Colonic mucosa (tissue), 4 donors: ENCODE data around the gene ELMOD1. TPM values are rescaled to one million over a fixed set of nuclear protein-coding genes. Genes with fewer than 3 reads are reported as not detected.

Source experiments
- DNase-seq: peaks from one replicate; pipeline ENCODE4 v3.0.0-alpha.2; 2020
- H3K27ac ChIP-seq: fragments of 200-600 bp; one replicate; pipeline ENCODE4 v1.8.0; 2021
- H3K27me3 ChIP-seq: fragments of 200-600 bp; one replicate; pipeline ENCODE4 v1.8.0; 2021
- H3K36me3 ChIP-seq: fragments of 200-600 bp; one replicate; pipeline ENCODE4 v1.8.0; 2021
- H3K4me1 ChIP-seq: fragments of 200-600 bp; one replicate; pipeline ENCODE4 v1.8.0; 2021; ENCODE audit warnings: mild to moderate bottlenecking
- H3K4me3 ChIP-seq: fragments of 200-600 bp; one replicate; pipeline ENCODE4 v1.8.0; 2021
- H3K9ac ChIP-seq, 2 donors: one replicate each; pipeline ENCODE4 v1.7.0; 2013; ENCODE audit warnings: control low read depth in 2 of 2, low read depth in 2 of 2, low read length in 2 of 2
- H3K9me3 ChIP-seq: fragments of 200-600 bp; one replicate; pipeline ENCODE4 v1.8.0; 2021
- intact Hi-C: fragments of 100-400 bp; cut with DNase I; formaldehyde crosslinking; loops from one replicate; pipeline ENCODE4 v1.14.1; 2022
- total RNA-seq, 2 donors: library from RNA; stranded (reverse); fragmentation: NEBNext Ultra II Directional in 1 of 2; extraction: Animal tissue kit (Norgen Biotek cat#: 25700) in 1 of 2; gene quantifications; one replicate each; pipeline ENCODE4 v1.2.1, GENCODE V29; 2021
- TF ChIP-seq, protein P1 (sequence below): fragments of 200-600 bp; IDR thresholded peaks from one replicate; pipeline ENCODE4 v1.8.0; 2022; ENCODE audit warnings: antibody characterized with exemption, mild to moderate bottlenecking
- donor health status: healthy.
- donor health status: DM: no; HTN: no; CAD: no.
- donor health status: DM: no; HTN: no; CAD: no.

ELMOD1 gene
- total RNA-seq, 2 donors from 2014 or later, result 0.11 TPM; not detected in 1

DNA sequence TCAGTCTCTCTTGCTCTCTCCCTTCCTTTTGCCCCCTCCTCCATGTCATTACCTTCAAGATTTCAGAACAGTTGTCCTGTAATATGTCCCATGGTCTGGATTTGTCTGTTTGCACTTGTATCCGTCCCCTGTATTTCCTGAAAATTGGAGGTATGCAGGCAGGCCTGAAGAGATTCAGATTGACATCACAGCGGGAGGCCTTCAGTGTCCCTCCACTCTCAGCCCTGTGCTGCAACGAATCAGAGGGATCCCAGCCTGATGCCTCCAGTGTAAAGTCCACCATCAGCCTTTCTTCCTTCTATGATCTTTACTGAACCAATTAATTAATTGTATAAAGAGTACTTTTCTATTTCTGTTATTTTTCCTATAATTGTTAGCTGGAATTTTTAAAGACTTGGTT lies 57.3 kb downstream of the ELMOD1 start:
- Histone ChIP-seq H3K27ac (no peak overlapping the region), H3K4me3 (no peak overlapping the region), H3K4me1 (no peaks in the 10 kb centered on the region), H3K27me3 (no peaks in the 10 kb centered on the region), H3K36me3 (no peaks in the 10 kb centered on the region), H3K9ac (no peak overlapping the region), H3K9me3 (no peaks in the 10 kb centered on the region)
- DNase-seq, result no peak
- intact Hi-C loops, result no loop called here
- TF ChIP-seq, protein P1, sequence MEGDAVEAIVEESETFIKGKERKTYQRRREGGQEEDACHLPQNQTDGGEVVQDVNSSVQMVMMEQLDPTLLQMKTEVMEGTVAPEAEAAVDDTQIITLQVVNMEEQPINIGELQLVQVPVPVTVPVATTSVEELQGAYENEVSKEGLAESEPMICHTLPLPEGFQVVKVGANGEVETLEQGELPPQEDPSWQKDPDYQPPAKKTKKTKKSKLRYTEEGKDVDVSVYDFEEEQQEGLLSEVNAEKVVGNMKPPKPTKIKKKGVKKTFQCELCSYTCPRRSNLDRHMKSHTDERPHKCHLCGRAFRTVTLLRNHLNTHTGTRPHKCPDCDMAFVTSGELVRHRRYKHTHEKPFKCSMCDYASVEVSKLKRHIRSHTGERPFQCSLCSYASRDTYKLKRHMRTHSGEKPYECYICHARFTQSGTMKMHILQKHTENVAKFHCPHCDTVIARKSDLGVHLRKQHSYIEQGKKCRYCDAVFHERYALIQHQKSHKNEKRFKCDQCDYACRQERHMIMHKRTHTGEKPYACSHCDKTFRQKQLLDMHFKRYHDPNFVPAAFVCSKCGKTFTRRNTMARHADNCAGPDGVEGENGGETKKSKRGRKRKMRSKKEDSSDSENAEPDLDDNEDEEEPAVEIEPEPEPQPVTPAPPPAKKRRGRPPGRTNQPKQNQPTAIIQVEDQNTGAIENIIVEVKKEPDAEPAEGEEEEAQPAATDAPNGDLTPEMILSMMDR, result no peak

DNA sequence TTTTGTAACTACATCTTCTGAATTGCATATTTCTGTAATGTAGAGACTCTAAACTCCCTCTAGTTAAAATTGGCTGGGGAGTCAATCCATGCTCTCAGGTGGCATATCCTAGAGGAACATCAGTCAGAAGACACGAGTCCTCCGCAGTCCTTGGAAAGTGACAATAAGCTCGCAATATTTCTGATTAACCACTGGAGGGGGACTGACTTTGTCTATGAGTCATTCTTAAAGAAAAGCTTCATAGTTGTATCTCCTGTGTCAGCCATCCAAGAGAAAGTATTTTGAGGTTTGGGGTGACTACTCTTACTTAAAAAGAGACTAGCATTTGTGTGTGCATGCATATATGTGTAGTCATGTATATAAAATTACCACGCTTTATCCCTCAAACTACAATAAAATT lies 60.7 kb downstream of the ELMOD1 start:
- Histone ChIP-seq H3K4me1 (no peaks in the 10 kb centered on the region), H3K9ac (no peak overlapping the region), H3K4me3 (no peak overlapping the region), H3K27me3 (no peaks in the 10 kb centered on the region), H3K36me3 (no peaks in the 10 kb centered on the region), H3K27ac (no peak overlapping the region), H3K9me3 (no peaks in the 10 kb centered on the region)
- intact Hi-C loops, result no loop called here
- TF ChIP-seq, protein P1, result no peak
- DNase-seq, result no peak

DNA sequence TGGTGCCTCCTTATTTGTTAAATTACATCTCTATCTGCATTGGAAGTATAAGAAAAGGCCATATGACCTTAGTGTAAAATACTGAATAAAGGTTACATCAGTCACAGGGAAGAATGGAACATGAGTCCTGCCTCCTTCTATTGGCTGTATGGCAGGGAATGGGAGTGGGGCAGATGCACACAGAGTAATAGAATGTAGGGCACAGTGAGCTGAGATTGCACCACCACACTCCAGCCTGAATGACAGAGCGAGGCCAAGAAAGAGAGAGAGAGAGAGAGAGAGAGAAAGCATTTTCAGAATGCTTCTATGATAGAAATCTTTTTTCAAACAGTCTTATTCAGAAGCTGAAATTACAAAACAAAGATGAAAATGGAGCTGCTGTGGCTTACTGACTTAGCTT lies 62.1 kb downstream of the ELMOD1 start:
- TF ChIP-seq, protein P1, result no peak
- Histone ChIP-seq H3K36me3 (no peaks in the 10 kb centered on the region), H3K27me3 (no peaks in the 10 kb centered on the region), H3K4me1 (no peaks in the 10 kb centered on the region), H3K27ac (no peak overlapping the region), H3K9me3 (no peaks in the 10 kb centered on the region), H3K4me3 (no peak overlapping the region), H3K9ac (no peak overlapping the region)
- no peak for DNase-seq
- intact Hi-C loops, result no loop called here

DNA sequence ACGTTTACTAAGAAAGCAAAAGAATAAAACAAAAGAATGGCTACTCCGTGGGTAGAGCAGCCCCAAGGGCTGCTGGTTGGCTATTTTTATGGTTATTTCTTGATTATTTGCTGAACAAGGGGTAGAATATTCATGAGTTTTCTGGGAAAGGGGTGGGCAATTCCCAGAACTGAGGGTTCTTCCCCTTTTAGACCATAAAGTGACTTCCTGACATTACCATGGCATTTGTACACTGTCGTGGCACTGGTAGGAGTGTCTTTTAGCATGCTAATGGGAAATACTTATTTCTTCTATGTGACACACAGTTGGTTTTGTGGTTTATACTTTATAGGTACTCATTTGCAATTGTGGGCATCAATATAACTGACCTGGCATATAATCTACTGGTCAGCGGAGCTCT lies 64.7 kb downstream of the ELMOD1 start:
- Histone ChIP-seq H3K9ac (no peak overlapping the region), H3K4me1 (no peaks in the 10 kb centered on the region), H3K27me3 (no peaks in the 10 kb centered on the region), H3K4me3 (no peak overlapping the region), H3K36me3 (no peaks in the 10 kb centered on the region), H3K27ac (no peak overlapping the region), H3K9me3 (no peaks in the 10 kb centered on the region)
- DNase-seq, result no peak
- TF ChIP-seq, protein P1, result no peak
- intact Hi-C loops, result no loop called here

DNA sequence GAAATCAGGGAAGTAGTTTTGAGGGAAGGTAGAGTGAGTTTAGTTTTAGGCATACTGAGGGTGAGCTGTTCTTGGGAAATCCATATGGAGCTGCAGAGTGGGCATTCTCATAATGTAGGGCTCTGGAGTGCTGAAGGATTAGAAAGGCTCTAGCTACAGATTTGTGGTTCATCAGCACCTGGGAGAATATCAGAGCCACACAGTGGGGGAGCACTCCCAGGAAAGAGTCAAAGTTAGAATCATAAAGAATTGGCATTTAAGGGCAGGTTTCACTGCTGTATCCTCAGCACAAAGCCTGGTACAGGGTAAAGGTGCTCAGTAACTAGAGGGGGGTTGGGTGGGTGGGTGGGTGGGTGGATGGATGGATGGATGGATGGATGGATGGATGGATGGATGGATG lies 68.4 kb downstream of the ELMOD1 start:
- Histone ChIP-seq H3K27me3 (no peaks in the 10 kb centered on the region), H3K4me1 (no peaks in the 10 kb centered on the region), H3K9me3 (no peaks in the 10 kb centered on the region), H3K27ac (no peak overlapping the region), H3K4me3 (no peak overlapping the region), H3K36me3 (no peaks in the 10 kb centered on the region), H3K9ac (no peak overlapping the region)
- DNase-seq, result no peak
- TF ChIP-seq, protein P1, result no peak
- intact Hi-C loops, result no loop called here

DNA sequence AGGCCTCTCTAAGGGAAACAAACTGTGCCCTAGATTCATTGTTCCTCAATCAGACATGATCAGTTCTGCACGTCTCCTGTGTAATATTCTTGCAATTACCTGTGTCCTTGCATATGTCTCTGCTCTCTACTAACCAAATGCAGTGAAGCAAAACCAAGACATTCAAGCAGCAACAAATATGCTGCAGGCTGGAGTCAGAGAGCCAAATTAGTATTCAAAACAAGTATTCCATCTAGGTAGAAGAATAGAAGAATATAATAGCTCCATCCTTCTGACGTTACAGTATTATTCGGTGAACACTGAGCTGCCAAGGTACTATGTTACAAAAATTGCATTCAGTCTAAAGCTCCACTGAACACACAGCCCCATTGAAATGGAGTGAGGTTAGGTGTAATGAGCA lies 69.1 kb downstream of the ELMOD1 start:
- Histone ChIP-seq H3K9me3 (no peaks in the 10 kb centered on the region), H3K9ac (no peak overlapping the region), H3K4me1 (no peaks in the 10 kb centered on the region), H3K4me3 (no peak overlapping the region), H3K27me3 (no peaks in the 10 kb centered on the region), H3K27ac (no peak overlapping the region), H3K36me3 (no peaks in the 10 kb centered on the region)
- intact Hi-C loops, result no loop called here
- TF ChIP-seq, protein P1, result no peak
- DNase-seq, result no peak
